HG03439 (cell line): Measurements from ENCODE around the gene SIRT5.

Experiments used
- ATAC-seq: cut with Tn5 transposase; IDR thresholded peaks from one replicate; pipeline ENCODE4 v1.9.1; 2021; ENCODE audit warnings: mild to moderate bottlenecking, moderate library complexity; ENCODE audit not compliant: unreplicated experiment

The SIRT5 gene

DNA sequence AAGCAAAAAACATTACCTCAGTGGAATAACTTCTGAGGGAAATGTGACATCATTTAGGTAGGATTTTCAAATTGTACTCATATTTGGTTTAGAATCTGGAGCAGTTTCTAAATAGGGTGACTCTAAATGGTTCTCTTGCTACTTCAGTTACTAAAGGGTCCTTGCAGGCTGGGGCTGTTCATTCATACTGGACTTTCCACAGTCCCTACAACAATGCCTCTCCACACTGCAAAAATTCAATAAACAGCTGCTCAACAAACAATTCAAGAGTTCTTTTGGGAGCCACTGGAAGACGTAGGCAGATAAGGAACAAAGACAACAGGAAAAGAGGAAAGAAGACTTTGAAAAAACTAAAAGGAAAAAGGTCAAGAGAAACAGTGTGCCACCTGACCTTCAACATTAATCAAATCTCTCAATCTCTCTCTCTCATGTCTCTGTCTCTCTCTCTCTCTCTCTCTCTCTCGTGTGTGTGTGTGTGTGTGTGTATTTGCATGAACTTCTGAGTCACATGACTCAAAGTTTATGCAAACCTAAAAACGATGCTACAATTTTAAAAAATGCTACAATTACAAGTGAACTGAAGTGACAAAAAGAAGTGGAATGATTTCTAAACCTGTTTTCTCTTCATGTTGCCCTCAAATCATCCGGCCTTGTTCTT lies 55.2 kb downstream of the SIRT5 start:
- ATAC-seq = no peak

DNA sequence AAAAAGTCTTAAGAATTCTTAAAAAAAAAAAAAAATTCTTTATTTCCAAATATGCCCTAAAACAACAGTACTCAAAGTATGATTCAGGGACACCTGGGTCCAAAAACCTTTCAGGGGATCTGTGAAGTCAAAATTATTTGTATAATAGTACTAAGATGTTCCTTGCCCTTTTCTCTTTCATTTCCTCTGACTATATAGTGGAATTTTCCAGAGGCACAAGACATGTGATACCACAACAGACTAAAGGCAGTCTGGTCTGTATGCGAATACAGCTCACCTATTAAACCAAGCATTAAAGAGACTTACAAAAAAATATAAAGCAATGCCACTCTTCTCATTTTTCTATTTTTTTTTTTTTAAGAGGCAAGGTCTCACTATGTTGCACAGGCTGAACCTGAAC lies 56.1 kb downstream of the SIRT5 start:
- no peak for ATAC-seq

DNA sequence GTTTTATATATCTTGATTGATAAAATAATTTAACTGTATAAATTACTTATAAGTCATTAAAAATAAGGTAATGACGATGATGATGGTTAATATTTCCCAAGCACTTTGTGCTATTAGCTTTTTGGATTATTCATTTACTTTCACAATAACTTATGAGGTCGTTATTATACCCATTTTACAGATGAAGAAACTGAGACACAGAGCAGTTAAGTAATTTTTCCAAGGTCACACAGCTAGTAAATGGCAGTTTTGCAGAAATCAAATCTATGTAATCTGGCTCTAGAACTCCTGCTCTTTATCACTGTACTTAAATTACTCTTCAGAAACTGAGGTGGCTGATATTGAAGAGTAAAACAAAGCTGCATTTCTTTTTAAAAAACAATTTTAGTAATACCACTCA lies 58.9 kb downstream of the SIRT5 start:
- ATAC-seq = no peak

DNA sequence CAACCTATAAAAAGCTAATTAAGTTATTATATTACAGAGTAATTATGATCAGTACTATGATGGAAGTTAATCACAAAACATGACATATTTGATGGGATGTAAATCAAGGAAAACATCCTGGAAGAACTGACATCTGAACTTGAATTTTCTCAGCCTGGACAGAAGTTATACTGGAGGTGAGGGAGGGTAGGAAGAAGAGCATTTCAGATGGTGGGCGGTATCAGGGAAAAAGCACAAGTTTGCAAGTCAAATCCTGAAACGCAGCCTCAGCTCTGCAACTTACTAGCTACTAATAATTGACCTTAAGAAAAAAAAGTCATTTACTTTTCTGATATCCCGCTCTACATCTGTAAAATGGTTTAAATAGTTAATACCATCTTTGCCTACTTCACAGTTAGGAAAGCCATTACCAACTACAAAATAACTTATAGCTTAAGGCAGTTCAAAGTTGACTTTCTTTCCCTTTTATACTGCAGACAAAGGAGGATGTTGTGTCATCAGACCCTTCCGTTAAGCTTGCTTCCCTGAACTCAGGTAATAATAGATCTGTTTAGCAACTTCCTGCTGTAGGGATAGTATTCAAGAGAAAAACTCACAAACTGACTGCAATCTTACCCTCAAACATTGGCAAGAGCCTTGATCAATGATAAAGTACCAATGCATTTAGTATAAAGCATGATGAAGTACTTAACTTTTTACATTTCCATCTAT lies 61.7 kb downstream of the SIRT5 start:
- no peak for ATAC-seq

DNA sequence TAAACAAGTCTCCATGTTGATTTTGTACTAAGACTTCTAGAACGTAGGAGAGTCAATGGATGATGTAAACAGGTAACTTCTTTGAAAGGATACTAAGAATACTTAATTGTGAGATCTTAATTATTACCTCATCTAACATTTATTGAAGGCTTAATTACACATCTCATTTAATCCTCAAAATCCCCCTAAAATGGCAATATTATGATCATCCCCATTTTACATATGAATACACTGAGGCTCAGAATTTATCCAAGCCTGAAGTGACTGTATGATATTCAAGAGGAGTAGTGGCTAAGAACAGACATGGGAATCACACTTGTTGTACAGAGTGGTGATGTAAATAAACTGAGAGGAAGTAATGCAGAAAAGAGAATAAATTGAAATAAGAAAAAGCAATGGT lies 63.6 kb downstream of the SIRT5 start:
- ATAC-seq = no peak

DNA sequence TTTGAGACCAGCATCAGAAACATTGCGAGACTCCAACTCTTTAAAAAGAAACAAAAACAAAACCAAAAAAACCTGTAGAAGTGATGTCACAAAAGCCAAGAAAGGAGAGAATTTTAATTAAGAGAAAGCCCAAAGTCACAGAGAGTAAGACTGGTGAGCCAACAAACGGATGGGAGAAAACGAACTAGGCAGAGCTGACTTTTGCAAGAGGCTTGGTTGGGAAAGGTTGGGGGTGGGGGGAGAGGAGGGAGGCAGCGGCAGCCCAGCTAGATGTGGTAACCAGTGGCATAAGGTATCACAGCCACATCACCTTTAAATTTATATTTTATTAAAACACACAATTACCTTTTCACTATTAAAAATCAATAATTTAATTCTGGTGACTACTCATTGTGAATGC lies 64.2 kb downstream of the SIRT5 start:
- no peak for ATAC-seq

DNA sequence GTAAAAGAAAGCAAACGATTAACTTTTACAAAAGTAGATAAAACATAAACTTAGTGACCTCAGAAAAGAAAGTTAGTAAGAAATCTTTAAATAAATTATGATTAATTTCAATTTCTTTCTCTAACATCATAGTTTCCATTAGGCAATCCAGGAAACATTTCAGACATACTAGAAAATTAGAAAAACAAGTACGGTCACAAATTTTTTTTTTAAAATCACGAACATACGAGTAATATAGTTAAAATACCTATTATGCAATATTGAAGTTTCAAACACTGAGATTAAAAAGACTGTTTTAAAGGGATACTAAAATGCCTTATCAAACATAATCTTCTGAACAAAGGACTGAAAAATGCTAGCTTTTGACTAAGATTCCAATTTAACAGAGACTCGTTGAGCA lies 66.9 kb downstream of the SIRT5 start:
- ATAC-seq = no peak

DNA sequence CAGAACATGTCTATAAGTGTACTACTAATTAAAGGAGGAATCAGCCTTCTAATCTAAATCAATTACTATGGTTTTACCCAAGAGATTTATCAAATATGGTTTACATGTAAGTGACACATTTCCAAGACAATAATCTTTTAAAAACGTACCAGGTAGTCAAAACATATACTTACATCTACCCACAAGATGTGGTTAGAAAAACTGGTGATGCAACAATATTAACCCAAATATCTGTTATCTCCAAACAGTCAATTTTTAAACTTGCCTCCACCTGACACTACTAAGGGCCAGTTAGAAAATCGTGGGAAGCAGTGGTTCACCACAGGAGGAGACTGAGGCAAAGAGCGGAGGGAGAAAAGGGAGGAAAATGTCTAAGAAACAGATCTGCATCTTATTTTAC lies 68.7 kb downstream of the SIRT5 start:
- ATAC-seq = no peak

DNA sequence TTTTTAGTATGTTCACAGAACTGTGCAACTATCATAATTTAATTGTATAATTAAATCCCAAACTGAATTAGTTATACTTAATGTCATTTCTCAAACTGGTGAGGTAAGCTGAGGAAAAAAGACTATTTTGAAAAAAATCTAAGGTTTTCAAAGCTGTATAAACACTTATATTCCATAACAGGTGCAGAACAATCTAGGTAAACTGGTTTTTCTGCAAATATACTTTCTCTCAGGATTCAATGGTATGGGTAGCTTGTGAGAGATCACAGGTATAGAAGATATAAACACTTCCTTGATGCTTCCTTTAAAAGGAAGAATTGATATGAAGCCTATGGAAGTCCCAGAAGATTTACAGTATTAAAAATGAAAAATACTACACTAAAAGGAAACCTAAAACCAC lies 74.4 kb downstream of the SIRT5 start:
- no peak for ATAC-seq

DNA sequence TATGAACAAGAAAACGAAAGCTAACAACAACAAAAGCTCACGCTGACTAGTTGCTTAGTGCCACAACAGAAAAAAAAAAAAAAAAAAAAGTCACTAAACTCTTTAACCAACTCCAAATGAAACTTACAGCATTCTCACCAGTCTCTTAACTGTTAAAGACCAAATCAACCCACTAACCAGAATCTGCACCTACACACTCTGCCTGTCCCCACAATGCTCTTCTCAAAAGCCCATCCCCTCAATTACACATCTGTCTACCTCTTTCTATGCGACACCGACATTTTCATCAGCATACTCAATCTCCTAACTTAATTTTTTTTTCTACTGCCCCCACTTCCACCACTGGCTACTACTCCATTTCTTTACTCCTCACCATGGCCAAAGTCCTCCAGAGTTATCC lies 75.0 kb downstream of the SIRT5 start:
- ATAC-seq = no peak

DNA sequence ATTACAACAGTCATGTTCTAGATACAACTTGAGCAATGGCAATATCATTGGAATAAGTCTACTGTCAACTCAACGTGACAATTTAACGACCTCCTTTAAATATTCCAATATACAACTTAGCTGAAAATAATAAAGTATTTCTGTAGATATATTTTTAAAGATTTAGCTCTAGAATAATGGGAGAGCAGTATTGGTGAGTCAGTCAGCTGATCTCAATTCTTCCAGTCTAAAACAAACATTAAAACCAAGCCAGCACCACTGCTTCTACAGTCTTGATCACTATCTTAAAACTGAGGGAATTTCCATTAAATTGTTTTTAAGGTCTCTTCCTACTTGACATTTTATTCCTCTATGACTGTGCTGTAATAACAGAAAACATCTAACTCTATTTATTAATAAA lies 78.9 kb downstream of the SIRT5 start:
- ATAC-seq = no peak

DNA sequence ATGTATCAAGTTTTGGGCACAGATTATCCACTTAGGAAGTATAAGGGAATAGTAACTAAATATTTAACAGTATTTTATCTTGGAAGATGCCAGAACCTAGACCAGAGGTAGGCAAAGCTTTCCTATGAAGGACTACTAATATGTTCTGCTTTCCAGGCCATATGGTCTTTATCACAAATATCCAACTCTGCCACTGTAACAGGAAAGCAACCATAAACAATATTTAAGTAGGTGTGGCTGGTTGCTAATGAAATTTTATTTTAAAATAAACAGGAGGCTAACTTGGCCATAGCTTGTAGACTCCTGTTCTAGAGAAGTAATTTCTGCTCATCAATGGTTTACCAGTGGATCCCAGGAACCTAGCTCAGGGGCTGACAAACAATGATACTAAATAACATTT lies 80.1 kb downstream of the SIRT5 start:
- ATAC-seq = no peak

DNA sequence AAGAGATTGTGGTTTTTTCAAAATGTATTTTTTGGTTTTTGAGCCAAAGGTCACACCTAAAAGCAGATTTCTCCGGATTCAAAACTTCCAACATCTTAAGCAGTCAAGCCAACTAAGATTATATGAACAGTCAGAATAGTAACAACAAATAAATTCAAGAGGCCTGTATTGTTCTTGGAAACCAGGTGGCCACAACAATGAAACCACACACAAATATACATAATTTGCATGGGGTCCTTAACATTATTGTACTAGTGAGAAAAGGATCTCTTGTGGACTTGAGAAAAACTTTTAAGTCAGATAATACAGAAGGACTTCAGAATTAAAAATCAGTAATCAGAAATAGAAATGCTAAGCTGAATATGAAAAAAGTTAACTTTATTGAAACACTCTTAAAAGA lies 81.3 kb downstream of the SIRT5 start:
- ATAC-seq = no peak

DNA sequence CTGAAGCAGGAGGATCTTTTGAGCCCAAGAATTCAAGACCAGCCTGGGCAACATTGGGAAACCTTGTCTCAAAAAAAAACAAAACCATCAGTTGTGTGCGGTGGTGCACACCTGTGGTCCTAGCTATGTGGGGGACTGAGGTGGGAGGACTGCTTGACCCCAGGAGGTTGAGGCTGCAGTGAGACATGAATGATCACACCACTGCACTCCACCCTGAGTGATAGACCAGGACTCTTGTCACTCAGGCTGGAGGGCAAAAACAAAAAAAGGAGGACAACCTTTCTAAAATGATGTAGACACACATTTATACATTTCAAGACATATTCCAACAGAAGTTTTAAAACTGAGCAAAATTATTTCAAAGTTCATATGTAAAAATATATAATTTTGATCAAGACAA lies 85.9 kb downstream of the SIRT5 start:
- no peak for ATAC-seq

DNA sequence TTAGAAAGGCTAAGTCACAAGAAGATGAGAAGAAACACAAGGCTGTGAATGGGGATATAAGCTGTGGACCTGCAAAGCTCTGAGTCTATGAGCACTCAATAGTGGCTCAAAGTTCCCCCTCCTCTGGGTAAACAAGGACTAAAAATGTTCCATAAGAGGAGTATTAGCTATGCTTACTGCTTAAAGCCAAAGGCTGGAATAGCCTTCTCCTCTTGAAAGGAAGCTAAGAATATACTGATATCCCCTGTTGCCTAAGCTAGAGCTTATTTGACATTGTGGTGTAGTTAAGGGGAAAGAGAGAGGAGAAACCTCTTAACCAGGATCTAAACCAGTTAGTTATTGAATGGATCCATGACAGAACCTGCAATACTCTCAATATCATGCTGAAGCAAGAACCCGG lies 86.5 kb downstream of the SIRT5 start:
- no peak for ATAC-seq

DNA sequence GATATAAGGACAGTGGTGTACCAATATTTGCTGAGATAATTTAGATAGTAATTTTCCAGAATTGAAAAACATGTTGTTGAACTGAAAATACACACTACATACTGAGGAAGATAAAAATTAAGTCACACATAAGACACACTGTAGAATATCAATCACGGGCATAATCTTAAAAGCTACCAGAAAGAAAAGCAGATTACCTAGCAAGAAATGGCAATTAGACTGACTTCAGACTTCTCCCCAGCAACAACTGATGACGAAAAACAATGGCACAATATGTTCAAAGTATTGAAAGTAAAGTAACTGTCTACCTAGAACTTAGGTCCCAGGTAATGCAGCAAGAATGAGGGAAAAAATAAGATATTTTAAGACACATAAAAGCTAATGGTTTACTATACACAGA lies 87.2 kb downstream of the SIRT5 start:
- ATAC-seq = no peak

DNA sequence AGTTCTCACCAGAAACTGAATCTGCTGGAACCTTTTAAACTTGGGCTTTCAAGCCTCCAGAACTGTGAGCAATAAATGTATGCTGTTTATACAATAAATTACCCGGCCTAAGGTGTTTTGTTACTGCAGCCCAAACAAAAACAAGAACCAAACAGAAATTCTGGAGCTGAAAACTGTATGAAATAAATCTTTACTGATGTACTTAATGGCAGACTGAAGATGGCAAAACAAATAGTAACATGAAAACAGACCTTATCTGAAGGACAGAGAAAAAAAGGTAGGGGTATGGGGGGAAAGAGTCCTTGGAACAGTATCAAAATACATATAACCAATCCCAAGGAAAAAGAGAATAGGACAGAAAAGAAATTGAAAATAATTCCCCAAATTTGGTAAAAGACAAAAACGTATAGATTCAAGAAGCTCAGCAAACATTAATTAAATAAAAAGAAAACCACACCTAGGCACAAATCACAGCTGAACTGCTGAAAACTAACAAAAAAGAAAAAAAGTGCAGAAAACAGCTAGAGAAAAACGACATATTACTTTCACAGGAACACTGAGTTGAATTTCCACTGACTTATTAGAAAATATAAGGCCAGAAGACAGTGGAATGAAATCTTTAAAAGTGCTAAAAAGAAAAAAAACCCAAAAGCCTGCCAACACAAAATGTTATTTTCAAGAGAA lies 88.4 kb downstream of the SIRT5 start:
- no peak for ATAC-seq

DNA sequence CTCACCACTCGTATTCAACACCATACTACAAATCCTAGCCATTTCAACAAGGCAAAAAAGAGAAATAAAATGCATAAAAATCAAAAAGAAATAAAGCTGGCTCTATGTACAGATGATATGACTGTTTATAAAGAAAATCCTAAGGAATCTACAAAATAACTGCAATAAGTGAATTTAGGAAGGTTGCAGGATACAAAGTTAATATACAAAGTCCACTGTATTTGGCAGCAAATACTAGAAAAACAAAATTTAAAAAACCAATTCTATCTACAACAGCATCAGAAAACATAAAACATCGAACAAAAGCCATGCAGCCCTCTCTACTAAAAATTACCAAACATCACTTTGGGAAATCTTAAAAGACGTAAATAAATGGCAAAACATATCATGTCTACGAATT lies 89.6 kb downstream of the SIRT5 start:
- no peak for ATAC-seq
